Thyroid gland (tissue), 4 donors: ENCODE results near the gene ATRNL1. TPM values are rescaled to one million over a fixed set of nuclear protein-coding genes. Genes with fewer than 3 reads are reported as not detected.
A peak's percentile ranks its signal among the peaks of the same experiment; 100 is the strongest.

Experiments used
- DNase-seq, 2 donors: peaks; one replicate each; pipeline ENCODE4 v3.0.0-alpha.2; 2019
- H3K27ac ChIP-seq, 3 donors: fragments of 200-600 bp; sonication (generic); 1 replicate in 2 of 3; 2 replicates in 1 of 3; pipeline ENCODE4 v1.5.1; 2016 to 2019; ENCODE audit warnings: mild to moderate bottlenecking in 1 of 3, moderate library complexity in 1 of 3
- H3K27me3 ChIP-seq: fragments of 200-600 bp; sonication (generic); one replicate; pipeline ENCODE4 v1.5.1; 2019
- H3K36me3 ChIP-seq, 2 donors: fragments of 200-600 bp; sonication (generic); one replicate each; pipeline ENCODE4 v1.5.1; 2016 to 2019
- H3K4me1 ChIP-seq, 2 donors: fragments of 200-600 bp; sonication (generic); one replicate each; pipeline ENCODE4 v1.5.1; 2017 to 2019
- H3K4me3 ChIP-seq, 3 donors: fragments of 200-600 bp; sonication (generic); replicated peaks in 1 of 3; 1 replicate in 2 of 3; 2 replicates in 1 of 3; pipeline ENCODE4 v1.5.1; 2016; ENCODE audit warnings: mild to moderate bottlenecking in 1 of 3
- H3K9me3 ChIP-seq: fragments of 200-600 bp; sonication (generic); one replicate; pipeline ENCODE4 v1.5.1; 2017
- POLR2A ChIP-seq, 2 donors: fragments of 450-650 bp; IDR thresholded peaks; one replicate each; pipeline ENCODE4 v1.6.1; 2017; ENCODE audit warnings: antibody characterized with exemption in 2 of 2, mild to moderate bottlenecking in 2 of 2, moderate library complexity in 1 of 2
- WGBS, 2 donors: methylation state at CpG; one replicate each; pipeline ENCODE4 v1.1.5; 2017; 5-methylcytosine and 5-hydroxymethylcytosine counted together
- intact Hi-C: fragments of 100-400 bp; cut with DNase I; formaldehyde crosslinking; loops from one replicate; pipeline ENCODE4 v1.15.1; 2023
- total RNA-seq, 4 donors: library from RNA; depleted of rRNA; stranded (reverse); fragments of >200 nt; gene quantifications; one replicate each; pipeline ENCODE4 v1.2.3, GENCODE V29; 2016
- TF ChIP-seq, protein P1 (sequence below), 6 experiments: fragments of 200-600 bp in 3 of 6; fragments of 450-650 bp in 3 of 6; sonication (generic) in 3 of 6; IDR thresholded peaks; one replicate each; pipeline ENCODE4 v1.5.1; 2016 to 2019; ENCODE audit warnings: antibody characterized with exemption in 6 of 6, mild to moderate bottlenecking in 2 of 6, inconsistent platforms in 1 of 6, moderate library complexity in 1 of 6

The ATRNL1 gene
- total RNA-seq, 4 donors from 2014 or later, result 2.3 to 6.3 (median 3.8) TPM

DNA sequence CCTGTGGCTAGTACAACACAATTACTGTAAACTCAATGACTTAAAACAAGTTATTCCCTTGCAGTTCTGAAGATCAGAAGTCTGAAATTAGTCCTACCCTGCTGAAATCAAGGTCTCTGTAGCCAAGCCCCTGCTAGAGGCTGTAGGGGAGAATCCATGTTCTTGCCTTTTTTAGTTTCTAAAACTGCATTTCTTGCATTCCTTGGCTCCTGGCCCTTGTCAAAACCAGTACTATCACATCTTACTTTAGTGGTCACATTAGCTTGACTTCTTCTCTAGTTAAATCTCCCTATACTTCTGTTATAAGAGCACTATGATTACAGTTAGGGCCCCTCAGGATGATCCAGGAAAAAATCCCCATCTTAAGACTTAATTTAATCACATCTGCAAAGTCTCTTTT is 612.9 kb downstream of the ATRNL1 start:
- TF ChIP-seq, protein P1, sequence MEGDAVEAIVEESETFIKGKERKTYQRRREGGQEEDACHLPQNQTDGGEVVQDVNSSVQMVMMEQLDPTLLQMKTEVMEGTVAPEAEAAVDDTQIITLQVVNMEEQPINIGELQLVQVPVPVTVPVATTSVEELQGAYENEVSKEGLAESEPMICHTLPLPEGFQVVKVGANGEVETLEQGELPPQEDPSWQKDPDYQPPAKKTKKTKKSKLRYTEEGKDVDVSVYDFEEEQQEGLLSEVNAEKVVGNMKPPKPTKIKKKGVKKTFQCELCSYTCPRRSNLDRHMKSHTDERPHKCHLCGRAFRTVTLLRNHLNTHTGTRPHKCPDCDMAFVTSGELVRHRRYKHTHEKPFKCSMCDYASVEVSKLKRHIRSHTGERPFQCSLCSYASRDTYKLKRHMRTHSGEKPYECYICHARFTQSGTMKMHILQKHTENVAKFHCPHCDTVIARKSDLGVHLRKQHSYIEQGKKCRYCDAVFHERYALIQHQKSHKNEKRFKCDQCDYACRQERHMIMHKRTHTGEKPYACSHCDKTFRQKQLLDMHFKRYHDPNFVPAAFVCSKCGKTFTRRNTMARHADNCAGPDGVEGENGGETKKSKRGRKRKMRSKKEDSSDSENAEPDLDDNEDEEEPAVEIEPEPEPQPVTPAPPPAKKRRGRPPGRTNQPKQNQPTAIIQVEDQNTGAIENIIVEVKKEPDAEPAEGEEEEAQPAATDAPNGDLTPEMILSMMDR (IDR thresholded peaks at IDR 0.05), result no peak
- no peak for TF ChIP-seq POLR2A (IDR thresholded peaks at IDR 0.05)
- Histone ChIP-seq H3K27ac (no peak overlapping the region), H3K9me3 (no peaks in the 10 kb centered on the region), H3K4me1 (no peaks in the 10 kb centered on the region), H3K36me3 (no peaks in the 10 kb centered on the region), H3K27me3 (no peaks in the 10 kb centered on the region), H3K4me3 (no peak overlapping the region)
- intact Hi-C loops, result loop anchor here (10.0 kb wide), 1 partner anchor 579 kb away; no protein-coding TSS in a partner anchor
- DNase-seq, result no peak

DNA sequence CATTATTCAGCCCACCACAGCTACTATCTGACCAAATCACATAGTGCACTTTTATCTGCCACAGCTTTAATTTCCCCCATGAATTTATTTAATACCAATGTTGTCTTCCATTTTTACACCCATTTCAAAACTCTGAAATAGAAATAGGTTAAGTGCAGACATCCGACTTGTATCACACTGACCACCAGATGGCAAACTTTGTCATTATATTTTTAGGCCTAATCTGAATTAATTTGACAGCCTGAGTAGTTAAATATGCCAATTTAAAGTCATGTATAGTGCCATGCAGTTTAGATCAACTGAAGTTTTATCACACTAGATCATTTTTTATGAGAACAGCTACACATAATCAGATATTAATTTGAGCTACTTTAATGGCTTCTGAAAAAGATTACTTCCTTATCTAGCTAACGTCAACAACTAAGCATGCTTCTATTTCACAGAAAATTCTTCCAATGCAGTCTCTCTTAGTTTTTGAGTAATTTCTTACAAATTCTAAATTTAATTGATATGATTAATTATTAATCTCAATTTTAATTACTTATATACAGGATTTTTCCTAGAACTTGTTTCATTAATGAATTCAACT is 613.4 kb downstream of the ATRNL1 start:
- Histone ChIP-seq H3K4me3 (no peak overlapping the region), H3K9me3 (no peaks in the 10 kb centered on the region), H3K36me3 (no peaks in the 10 kb centered on the region), H3K27ac (no peak overlapping the region), H3K27me3 (no peaks in the 10 kb centered on the region), H3K4me1 (no peaks in the 10 kb centered on the region)
- WGBS, 2 donors, result 59 to 62% methylated on average over 2 of the region's 2 CpGs
- intact Hi-C loops, result loop anchor here (10.0 kb wide), 1 partner anchor 578 kb away; no protein-coding TSS in a partner anchor
- no peak for DNase-seq
- TF ChIP-seq POLR2A (IDR thresholded peaks at IDR 0.05), result no peak
- TF ChIP-seq, protein P1 (IDR thresholded peaks at IDR 0.05), result peak in 3 of 6 experiments; percentile 40 to 44 (median 42)

DNA sequence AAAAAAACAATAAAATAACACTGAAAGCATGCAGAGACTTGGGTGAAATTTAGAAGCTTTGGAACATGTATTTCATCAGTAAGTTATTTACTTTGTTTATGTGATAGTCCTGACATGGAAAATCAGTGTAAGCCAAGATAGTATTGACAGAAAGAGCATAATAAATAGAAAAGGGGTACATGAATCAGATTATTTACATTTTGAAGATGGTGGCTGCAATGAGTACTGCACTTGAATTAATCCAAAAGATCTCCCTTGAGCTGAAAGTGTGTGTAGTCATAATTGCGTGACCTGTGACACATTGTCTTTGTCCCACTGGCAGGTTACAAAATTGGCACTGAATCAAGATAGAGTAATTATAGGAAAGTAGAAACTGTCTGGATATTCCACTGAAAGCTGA is 617.0 kb downstream of the ATRNL1 start:
- TF ChIP-seq, protein P1 (IDR thresholded peaks at IDR 0.05), result no peak
- no peak for TF ChIP-seq POLR2A (IDR thresholded peaks at IDR 0.05)
- no peak overlapping the region for H3K27ac ChIP-seq
- no peaks in the 10 kb centered on the region for H3K9me3 ChIP-seq
- intact Hi-C loops, result no loop called here
- DNase-seq, result no peak
- H3K4me1 ChIP-seq, result no peaks in the 10 kb centered on the region
- no peaks in the 10 kb centered on the region for H3K27me3 ChIP-seq
- no peaks in the 10 kb centered on the region for H3K36me3 ChIP-seq
- 95 to 96% methylated on average over 1 of the region's 1 CpG for WGBS, 2 donors
- H3K4me3 ChIP-seq, result no peak overlapping the region

DNA sequence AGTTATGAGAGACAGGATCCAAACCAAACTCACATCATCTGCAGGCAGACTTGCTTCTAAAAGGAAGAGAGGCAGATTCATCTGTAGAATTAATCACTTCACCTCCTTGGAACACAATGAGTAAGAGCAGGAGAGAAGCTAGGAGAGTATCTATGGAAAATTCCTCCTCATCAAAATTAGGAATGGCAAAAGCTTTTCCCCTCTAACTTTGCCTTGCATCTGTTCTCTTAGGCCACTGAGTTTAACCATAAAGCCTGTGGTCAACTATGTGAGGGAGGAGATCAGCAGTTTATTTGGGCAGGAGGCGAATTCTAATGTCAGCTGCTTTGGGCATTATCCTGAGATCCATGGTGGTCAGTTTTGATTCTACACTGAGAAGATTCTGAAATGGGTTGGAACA is 618.1 kb downstream of the ATRNL1 start:
- no peak overlapping the region for H3K4me3 ChIP-seq
- H3K27me3 ChIP-seq, result no peaks in the 10 kb centered on the region
- no peaks in the 10 kb centered on the region for H3K4me1 ChIP-seq
- H3K27ac ChIP-seq, result no peak overlapping the region
- no peaks in the 10 kb centered on the region for H3K36me3 ChIP-seq
- intact Hi-C loops, result no loop called here
- 78 to 95% methylated on average over 1 of the region's 1 CpG for WGBS, 2 donors
- DNase-seq, result no peak
- H3K9me3 ChIP-seq, result no peaks in the 10 kb centered on the region
- no peak for TF ChIP-seq POLR2A (IDR thresholded peaks at IDR 0.05)
- TF ChIP-seq, protein P1 (IDR thresholded peaks at IDR 0.05), result no peak

DNA sequence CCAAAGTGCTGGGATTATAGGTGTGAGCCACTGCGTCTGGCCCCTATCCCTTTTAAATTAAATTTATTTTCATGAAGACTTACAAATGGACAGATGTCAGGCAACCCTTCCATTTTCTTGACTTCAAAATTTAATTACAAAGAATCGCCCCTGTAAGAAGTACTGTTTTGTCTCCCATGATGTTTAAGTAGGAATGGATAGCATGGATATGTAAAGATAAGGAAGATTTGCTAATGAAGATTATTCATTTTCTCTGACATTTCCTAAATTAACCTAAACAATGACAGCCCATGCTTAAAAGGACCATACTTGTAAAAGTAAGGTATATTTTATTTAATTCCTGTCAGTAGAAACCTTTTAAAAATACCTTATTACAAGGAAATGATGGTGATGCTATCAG is 627.0 kb downstream of the ATRNL1 start:
- no peaks in the 10 kb centered on the region for H3K36me3 ChIP-seq
- DNase-seq, result no peak
- H3K9me3 ChIP-seq, result no peaks in the 10 kb centered on the region
- no peak overlapping the region for H3K27ac ChIP-seq
- intact Hi-C loops, result no loop called here
- H3K4me3 ChIP-seq, result no peak overlapping the region
- no peak for TF ChIP-seq POLR2A (IDR thresholded peaks at IDR 0.05)
- TF ChIP-seq, protein P1 (IDR thresholded peaks at IDR 0.05), result no peak
- WGBS, 2 donors, result 87 to 96% methylated on average over 2 of the region's 2 CpGs
- no peaks in the 10 kb centered on the region for H3K27me3 ChIP-seq
- H3K4me1 ChIP-seq, result no peaks in the 10 kb centered on the region
